ENCODE measurements around the gene MDM2. TPM values are rescaled to one million over a fixed set of nuclear protein-coding genes. Genes with fewer than 3 reads are reported as not detected.
A peak's percentile ranks its signal among the peaks of the same experiment; 100 is the strongest.

The MDM2 gene
- total and polyA plus RNA-seq, 9 of the 15 experiments (the other 6 are each of a cell fraction or from before 2014, with no cell fraction given): 13.6 to 100 (median 49.0) TPM

GRCh38 chr12:68807576-68808387 lies at the start of gene MDM2 (continued):
- TF ChIP-seq TOE1 (IDR thresholded peaks at IDR 0.05; ENCODE audit: borderline replicate concordance): peak; percentile 17; the same call in 1 of the 2 replicates
- TF ChIP-seq TOE1 (CRISPR knock-in tag; IDR thresholded peaks at IDR 0.05; ENCODE audit: borderline replicate concordance, low read depth): no peak
- no peak for TF ChIP-seq SNIP1 (IDR thresholded peaks at IDR 0.05; ENCODE audit: low read depth)
- TF ChIP-seq, protein P1, sequence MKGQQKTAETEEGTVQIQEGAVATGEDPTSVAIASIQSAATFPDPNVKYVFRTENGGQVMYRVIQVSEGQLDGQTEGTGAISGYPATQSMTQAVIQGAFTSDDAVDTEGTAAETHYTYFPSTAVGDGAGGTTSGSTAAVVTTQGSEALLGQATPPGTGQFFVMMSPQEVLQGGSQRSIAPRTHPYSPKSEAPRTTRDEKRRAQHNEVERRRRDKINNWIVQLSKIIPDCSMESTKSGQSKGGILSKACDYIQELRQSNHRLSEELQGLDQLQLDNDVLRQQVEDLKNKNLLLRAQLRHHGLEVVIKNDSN (CRISPR knock-in tag; IDR thresholded peaks at IDR 0.05): no peak
- TF ChIP-seq POLR3G (IDR thresholded peaks at IDR 0.05; ENCODE audit: extremely low read depth, insufficient read length, insufficient replicate concordance): no peak
- peak; percentile 72 for TF ChIP-seq ZNF589 (CRISPR knock-in tag; IDR thresholded peaks at IDR 0.05; ENCODE audit: low read depth)
- 0 out of 2 replicates have a peak, but pooled peaks have one; percentile 38 for TF ChIP-seq MITF (IDR thresholded peaks at IDR 0.05)
- no peak for TF ChIP-seq KAT8 (IDR thresholded peaks at IDR 0.05; ENCODE audit: low read depth)
- TF ChIP-seq, protein P2, sequence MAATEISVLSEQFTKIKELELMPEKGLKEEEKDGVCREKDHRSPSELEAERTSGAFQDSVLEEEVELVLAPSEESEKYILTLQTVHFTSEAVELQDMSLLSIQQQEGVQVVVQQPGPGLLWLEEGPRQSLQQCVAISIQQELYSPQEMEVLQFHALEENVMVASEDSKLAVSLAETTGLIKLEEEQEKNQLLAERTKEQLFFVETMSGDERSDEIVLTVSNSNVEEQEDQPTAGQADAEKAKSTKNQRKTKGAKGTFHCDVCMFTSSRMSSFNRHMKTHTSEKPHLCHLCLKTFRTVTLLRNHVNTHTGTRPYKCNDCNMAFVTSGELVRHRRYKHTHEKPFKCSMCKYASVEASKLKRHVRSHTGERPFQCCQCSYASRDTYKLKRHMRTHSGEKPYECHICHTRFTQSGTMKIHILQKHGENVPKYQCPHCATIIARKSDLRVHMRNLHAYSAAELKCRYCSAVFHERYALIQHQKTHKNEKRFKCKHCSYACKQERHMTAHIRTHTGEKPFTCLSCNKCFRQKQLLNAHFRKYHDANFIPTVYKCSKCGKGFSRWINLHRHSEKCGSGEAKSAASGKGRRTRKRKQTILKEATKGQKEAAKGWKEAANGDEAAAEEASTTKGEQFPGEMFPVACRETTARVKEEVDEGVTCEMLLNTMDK (IDR thresholded peaks at IDR 0.05; ENCODE audit: borderline replicate concordance, insufficient read depth, low read depth, low read length, poor library complexity, severe bottlenecking): peak; percentile 98
- no peak for TF ChIP-seq ZNF77 (CRISPR knock-in tag; IDR thresholded peaks at IDR 0.05)
- 0 out of 2 replicates have a peak, but pooled peaks have one; percentile 7 for TF ChIP-seq ZNF584 (CRISPR knock-in tag; IDR thresholded peaks at IDR 0.05; ENCODE audit: low read depth)
- peak; percentile 77; the same call in 1 of the 2 replicates for TF ChIP-seq MTA3 (IDR thresholded peaks at IDR 0.05; ENCODE audit: borderline replicate concordance)
- TF ChIP-seq ZNF436 (CRISPR knock-in tag; IDR thresholded peaks at IDR 0.05): no peak
- TF ChIP-seq KLF16 (IDR thresholded peaks at IDR 0.05): no peak; the same call in 1 of the 2 replicates
- TF ChIP-seq TCF3 (CRISPR knock-in tag; IDR thresholded peaks at IDR 0.05): no peak
- peak; percentile 79 for TF ChIP-seq NFRKB (IDR thresholded peaks at IDR 0.05; ENCODE audit: low read depth)
- no peak for TF ChIP-seq ZNF764 (CRISPR knock-in tag; IDR thresholded peaks at IDR 0.05; ENCODE audit: low read depth)
- no peak for TF ChIP-seq SAFB2 (IDR thresholded peaks at IDR 0.05; ENCODE audit: borderline replicate concordance, low read depth, low read length, severe bottlenecking)
- TF ChIP-seq, protein P3, sequence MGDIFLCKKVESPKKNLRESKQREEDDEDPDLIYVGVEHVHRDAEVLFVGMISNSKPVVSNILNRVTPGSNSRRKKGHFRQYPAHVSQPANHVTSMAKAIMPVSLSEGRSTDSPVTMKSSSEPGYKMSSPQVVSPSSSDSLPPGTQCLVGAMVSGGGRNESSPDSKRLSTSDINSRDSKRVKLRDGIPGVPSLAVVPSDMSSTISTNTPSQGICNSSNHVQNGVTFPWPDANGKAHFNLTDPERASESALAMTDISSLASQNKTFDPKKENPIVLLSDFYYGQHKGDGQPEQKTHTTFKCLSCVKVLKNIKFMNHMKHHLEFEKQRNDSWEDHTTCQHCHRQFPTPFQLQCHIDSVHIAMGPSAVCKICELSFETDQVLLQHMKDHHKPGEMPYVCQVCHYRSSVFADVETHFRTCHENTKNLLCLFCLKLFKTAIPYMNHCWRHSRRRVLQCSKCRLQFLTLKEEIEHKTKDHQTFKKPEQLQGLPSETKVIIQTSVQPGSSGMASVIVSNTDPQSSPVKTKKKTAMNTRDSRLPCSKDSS (IDR thresholded peaks at IDR 0.05; ENCODE audit: low read depth, partially characterized antibody): no peak
- no peak for TF ChIP-seq E2F3 (CRISPR knock-in tag; IDR thresholded peaks at IDR 0.05)
- no peak for TF ChIP-seq STAT5B (CRISPR knock-in tag; IDR thresholded peaks at IDR 0.05)
- TF ChIP-seq ZNF695 (CRISPR knock-in tag; IDR thresholded peaks at IDR 0.05): no peak
- TF ChIP-seq NCOA4 (IDR thresholded peaks at IDR 0.05; ENCODE audit: partially characterized antibody): no peak

Data from K562 (cell line).